GM19328 (cell line): ENCODE results near the gene EHF.

ENCODE experiments used
- ATAC-seq: cut with Tn5 transposase; IDR thresholded peaks from one replicate; pipeline ENCODE4 v1.9.1; 2021; ENCODE audit warnings: mild to moderate bottlenecking, moderate library complexity; ENCODE audit not compliant: unreplicated experiment

The EHF gene

GRCh38 chr11:34643311-34643710 lies 22.4 kb downstream of the EHF start:
- no peak for ATAC-seq

DNA sequence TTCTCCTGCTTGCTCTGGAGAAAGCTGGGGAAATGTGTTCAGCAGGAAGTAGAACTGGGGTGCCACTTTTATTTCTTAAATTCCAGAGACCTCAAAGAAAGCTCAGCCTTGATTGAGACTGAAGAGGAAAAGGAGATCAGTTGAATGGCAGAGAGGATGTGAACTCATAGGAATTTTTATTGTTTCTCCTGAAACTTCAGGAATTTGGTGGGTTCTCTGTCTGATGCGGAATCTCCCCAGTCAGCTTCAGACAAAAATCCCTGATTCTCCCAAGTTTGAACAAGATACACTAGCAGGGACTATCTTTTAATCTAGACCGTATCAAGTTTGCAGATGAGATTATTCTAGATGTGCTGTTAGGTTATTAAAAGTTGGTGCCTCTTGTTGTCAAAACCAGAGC lies 23.0 kb downstream of the EHF start:
- no peak for ATAC-seq

- no peak for ATAC-seq
Measured at GRCh38 chr11:34644669-34645406, 23.9 kb downstream of the EHF start.

- no peak for ATAC-seq
Measured at GRCh38 chr11:34646431-34646830, 25.5 kb downstream of the EHF start.

- ATAC-seq = no peak
Measured at GRCh38 chr11:34647131-34647530, 26.2 kb downstream of the EHF start.

DNA sequence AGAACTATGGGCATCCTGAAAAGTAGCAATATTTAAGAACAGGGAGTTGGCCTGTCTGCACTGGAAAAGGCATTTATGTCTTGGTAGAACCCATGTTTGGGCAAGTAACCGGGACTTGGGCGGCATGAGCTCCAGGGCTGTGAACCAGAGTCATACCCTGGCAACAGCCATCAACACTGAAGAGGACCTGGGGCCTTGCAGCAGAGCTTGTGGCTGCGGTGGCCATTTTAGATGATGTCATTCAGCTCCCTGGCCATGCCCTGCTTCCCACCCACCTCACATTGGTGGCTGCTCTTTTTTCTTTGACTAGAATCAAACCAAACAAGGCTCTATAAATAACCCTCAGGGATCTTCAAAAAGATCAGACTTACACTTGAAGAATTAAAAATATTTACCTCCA lies 26.6 kb downstream of the EHF start:
- no peak for ATAC-seq

DNA sequence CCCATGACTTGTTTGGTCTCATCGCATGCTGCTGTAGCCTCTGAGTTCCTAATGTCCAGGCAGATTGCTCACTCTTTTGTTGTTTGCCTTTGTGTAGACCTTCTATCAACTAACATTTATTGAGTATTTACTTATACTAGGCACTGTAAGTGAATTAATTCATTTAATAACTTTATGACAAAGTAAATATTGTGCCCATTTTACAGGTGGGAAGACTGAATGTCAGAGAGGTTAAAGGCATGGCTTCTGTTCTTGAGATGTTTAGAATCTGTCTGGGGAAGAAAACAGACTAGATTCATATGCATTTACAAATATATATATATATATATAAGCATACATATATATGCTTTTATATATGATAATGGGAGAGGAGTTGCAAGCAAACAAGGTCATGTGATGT lies 27.1 kb downstream of the EHF start:
- ATAC-seq = no peak

DNA sequence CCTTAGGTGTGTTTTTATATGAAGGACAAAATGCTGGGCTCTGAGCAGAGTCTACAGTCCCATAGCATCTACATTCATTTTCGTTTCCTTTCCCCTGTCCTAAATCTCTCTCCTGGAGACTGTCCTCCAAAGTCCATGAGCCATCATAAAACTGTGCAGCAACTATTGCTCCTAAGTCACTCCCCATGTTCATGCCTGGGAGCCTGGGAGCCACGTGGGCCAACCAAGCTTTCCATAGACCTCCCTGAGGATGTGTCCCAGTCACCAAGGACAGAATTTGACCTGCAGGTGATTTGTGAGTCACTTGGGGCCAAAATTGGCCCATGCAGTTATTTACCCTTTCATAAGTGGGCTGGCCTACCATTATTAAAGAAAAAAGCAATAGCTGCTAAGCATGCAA lies 28.7 kb downstream of the EHF start:
- no peak for ATAC-seq

- ATAC-seq = peak; percentile 80
Measured at GRCh38 chr11:34650528-34650927, 29.6 kb downstream of the EHF start.

DNA sequence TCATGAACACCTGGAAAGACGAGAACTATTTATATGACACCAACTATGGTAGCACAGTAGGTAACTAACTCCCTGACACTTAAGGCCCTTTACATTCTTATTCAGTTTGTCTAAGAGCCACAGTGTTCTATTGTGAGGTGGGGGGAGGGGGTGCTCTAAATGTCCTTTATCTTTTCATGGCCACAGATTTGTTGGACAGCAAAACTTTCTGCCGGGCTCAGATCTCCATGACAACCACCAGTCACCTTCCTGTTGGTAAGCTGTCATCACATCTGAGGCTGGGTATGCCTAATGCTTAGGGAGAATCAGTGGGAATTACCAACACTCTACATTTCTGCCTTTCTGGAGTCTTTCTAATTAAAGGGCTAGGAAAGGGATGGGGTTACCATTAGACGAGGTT lies 30.7 kb downstream of the EHF start:
- ATAC-seq = no peak

GRCh38 chr11:34652191-34652973 lies 31.5 kb downstream of the EHF start:
- ATAC-seq = no peak

DNA sequence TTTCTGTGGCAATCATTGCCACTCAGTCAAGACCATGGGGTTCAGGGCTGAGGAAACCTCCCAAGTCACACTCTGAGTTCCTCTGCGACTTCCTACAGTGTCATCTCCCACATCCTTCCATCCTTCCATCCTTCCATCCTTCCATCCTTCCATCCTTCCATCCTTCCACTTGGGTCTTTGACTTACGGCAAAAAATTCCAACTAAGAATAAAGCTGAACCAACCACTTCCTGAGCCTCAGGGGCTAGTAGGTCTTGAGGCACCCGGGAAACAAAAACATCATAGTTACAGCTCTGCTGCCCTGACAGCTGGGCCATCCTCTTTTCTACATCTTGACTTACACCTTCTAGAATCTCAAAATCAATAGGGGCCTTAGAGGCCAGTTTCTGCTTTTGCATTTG lies 32.1 kb downstream of the EHF start:
- ATAC-seq = no peak

- no peak for ATAC-seq
Measured at GRCh38 chr11:34653851-34654482, 33.1 kb downstream of the EHF start.

DNA sequence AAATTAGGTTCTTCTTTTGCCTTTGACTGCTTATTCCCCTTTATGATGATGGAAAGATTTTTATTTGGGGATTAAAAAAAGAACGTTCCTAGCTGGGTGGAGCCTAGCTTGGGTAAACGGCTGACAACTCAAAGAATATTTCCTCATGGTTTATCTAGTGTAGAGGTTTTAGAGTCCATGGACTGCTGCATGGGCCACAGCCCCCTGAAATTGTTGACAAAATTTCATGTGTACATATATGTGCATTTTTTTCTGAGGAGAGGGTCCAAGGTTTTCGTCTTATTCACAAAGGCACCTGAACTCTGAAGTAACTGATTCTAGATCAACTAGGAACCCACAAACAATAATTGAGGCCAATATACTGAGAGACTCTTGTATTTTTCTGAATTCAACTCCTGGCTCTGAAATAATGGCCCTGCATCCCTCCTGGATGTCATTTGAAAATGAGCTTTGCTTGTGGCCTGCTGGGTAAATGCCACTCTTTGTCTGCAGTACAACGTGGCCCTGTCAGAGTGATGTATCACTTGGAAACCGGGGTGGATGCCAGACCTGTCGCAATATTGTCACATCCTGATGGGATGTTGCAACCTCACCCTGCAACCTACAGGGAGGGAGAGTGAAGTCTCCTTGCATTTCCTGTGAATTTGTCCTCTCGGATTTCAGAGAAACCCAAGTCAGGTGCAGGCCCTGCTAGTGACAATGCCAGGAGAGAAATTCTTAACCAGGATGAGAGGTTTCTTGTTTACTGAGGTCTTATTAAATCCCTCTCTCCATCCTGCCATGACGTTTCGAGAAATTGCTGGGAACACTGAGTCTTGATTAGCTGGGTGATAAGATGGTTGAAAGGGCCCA lies 33.8 kb downstream of the EHF start:
- ATAC-seq = no peak

DNA sequence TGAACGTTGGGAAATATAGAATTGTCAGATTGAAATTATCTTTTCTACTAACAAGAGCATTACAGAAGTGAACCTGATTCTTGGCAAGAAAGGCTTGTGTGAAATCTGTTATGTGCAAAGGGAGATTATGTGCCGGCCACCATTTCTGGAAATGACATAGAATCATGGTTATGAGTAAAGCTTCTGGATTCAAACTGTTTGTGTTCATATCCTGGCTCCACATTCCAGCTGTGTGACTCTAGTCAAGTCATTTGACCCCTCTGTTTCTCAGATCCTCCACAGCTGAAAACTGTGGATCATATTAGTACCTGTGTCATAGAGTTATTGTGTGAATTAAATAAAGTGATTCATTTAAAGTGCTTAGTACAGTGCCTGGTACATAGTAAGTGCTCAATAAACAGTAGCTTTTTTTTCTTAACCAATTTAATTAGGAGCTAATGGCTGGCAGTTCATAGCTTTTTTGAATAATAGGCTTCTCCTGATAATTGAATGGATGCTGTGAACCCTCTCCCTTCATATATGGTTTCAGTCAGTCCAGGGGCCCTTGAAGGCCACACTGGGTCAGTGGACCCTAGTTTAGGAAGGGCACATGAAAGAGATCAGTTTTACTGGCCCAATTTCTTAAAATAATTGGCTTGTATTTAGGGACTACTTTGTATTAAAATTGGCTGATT lies 34.6 kb downstream of the EHF start:
- no peak for ATAC-seq

DNA sequence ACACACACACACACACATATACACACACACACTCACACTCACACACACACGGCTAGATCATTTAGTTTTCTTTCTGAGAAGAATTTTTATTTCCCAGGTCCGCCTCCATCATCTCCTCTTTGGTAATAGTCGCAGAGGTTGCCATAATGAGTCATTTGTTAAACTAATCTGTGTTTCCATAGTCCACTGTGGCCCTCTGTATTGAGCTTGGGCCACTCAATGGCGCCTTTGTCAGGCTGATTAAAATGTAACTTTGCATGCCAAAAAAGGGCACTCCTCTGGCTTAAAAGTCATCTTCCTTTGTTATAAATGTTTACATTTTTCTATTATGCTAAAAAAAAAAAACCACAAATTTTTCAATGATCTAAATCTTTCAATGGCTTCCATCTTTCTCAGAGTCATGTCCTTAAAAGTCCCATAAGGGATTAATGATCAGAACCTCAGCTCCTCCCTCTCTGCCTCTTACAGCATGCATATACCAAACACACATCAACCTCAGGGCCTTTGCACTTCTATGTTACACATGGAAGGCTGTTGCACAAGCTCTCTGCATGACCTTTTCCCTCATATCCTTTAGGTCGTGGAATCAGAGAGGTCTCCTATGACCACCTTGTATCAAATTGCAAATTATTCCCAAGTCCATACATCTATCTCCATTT lies 35.3 kb downstream of the EHF start:
- ATAC-seq = no peak

- no peak for ATAC-seq
Measured at GRCh38 chr11:34658071-34659015, 37.5 kb downstream of the EHF start.

DNA sequence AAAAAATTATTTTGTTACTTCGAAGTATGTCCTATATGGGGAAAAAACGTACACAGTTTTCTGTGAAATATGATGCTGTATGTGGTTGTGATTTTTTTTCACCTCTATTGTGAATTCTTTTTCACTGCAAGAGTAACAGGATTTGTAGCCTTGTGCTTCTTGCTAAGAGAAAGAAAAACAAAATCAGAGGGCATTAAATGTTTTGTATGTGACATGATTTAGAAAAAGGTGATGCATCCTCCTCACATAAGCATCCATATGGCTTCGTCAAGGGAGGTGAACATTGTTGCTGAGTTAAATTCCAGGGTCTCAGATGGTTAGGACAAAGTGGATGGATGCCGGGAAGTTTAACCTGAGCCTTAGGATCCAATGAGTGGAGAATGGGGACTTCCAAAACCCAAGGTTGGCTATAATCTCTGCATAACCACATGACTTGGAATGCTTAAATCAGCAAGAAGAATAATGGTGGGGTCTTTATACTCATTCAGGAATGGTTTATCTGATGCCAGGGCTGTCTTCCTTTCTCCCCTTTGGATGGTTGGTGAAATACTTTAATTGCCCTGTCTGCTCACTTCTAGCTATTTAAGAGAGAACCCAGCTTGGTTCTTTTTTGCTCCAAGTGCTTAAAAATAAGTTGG lies 38.3 kb downstream of the EHF start:
- no peak for ATAC-seq
